ENCODE data around the gene ZMYND10. TPM values are rescaled to one million over a fixed set of nuclear protein-coding genes. Genes with fewer than 3 reads are reported as not detected.

ZMYND10 gene
- total RNA-seq, 2 experiments from 2014 or later: 1.7 to 2.8 TPM

GRCh38 chr3:50326182-50326541 lies 19.4 kb downstream of the ZMYND10 start:
- no peak for TF ChIP-seq CTCF (conservative IDR thresholded peaks at IDR 0.05; ENCODE audit: low read length)
- TF ChIP-seq EZH2phosphoT487 (IDR thresholded peaks at IDR 0.05; ENCODE audit: borderline replicate concordance, low read depth, low read length): no peak
- peaks cover 39% of the 10 kb centered on the region for H3K36me3 ChIP-seq (ENCODE audit: insufficient read depth, low read length)
- no peak overlapping the region for H3K4me2 ChIP-seq (ENCODE audit: low read length)
- no peaks in the 10 kb centered on the region for H3K9me3 ChIP-seq (ENCODE audit: low read length)
- H3K4me3 ChIP-seq (ENCODE audit: low read depth, low read length, poor library complexity, severe bottlenecking): no peak overlapping the region
- no TSS peak for BruUV-seq (replicated peaks)
- ChIA-PET POLR2A (no interaction called here), CTCF (ENCODE audit: unreplicated experiment) (no interaction called here)
- H3K9me2 ChIP-seq (ENCODE audit: insufficient read depth, low read length): no peaks in the 10 kb centered on the region
- intact Hi-C loops (cut with micrococcal nuclease; ENCODE audit: unreplicated experiment): no loop called here
- H2AFZ ChIP-seq (ENCODE audit: low read length): no peak overlapping the region
- peaks cover 12% of the 10 kb centered on the region; the same call in 1 of the 2 replicates for H3K79me2 ChIP-seq (ENCODE audit: insufficient read depth, low read depth, low read length)
- DNase-seq (ENCODE audit: low spot score): no peak
- H3K27ac ChIP-seq (ENCODE audit: low read depth, low read length, poor library complexity, severe bottlenecking): no peak overlapping the region
- peaks cover 20% of the 10 kb centered on the region for H3K4me1 ChIP-seq (ENCODE audit: insufficient read depth, low read length, poor library complexity, severe bottlenecking)
- H4K20me1 ChIP-seq (ENCODE audit: insufficient read depth, low read length): no peaks in the 10 kb centered on the region

GRCh38 chr3:50325497-50326181 lies 19.9 kb downstream of the ZMYND10 start:
- H3K79me2 ChIP-seq (ENCODE audit: insufficient read depth, low read depth, low read length): peaks cover 12% of the 10 kb centered on the region; the same call in 1 of the 2 replicates
- H3K4me3 ChIP-seq (ENCODE audit: low read depth, low read length, poor library complexity, severe bottlenecking): no peak overlapping the region
- no TSS peak for BruUV-seq (replicated peaks)
- H4K20me1 ChIP-seq (ENCODE audit: insufficient read depth, low read length): no peaks in the 10 kb centered on the region
- ChIA-PET CTCF (ENCODE audit: unreplicated experiment) (no interaction called here), POLR2A (no interaction called here)
- H2AFZ ChIP-seq (ENCODE audit: low read length): no peak overlapping the region
- no peak overlapping the region for H3K4me2 ChIP-seq (ENCODE audit: low read length)
- H3K4me1 ChIP-seq (ENCODE audit: insufficient read depth, low read length, poor library complexity, severe bottlenecking): peaks cover 20% of the 10 kb centered on the region
- intact Hi-C loops (cut with micrococcal nuclease; ENCODE audit: unreplicated experiment): no loop called here
- H3K9me3 ChIP-seq (ENCODE audit: low read length): no peaks in the 10 kb centered on the region
- peaks cover 33% of the 10 kb centered on the region for H3K36me3 ChIP-seq (ENCODE audit: insufficient read depth, low read length)
- DNase-seq (ENCODE audit: low spot score): no peak
- TF ChIP-seq CTCF (conservative IDR thresholded peaks at IDR 0.05; ENCODE audit: low read length): no peak
- TF ChIP-seq EZH2phosphoT487 (IDR thresholded peaks at IDR 0.05; ENCODE audit: borderline replicate concordance, low read depth, low read length): no peak
- no peak overlapping the region for H3K27ac ChIP-seq (ENCODE audit: low read depth, low read length, poor library complexity, severe bottlenecking)
- no peaks in the 10 kb centered on the region for H3K9me2 ChIP-seq (ENCODE audit: insufficient read depth, low read length)

GRCh38 chr3:50325113-50325480 lies 20.4 kb downstream of the ZMYND10 start:
- CTCF ChIA-PET (ENCODE audit: unreplicated experiment): no interaction called here
- intact Hi-C loops (cut with micrococcal nuclease; ENCODE audit: unreplicated experiment): no loop called here
- no peak overlapping the region for H3K27ac ChIP-seq (ENCODE audit: low read depth, low read length, poor library complexity, severe bottlenecking)

More at GRCh38 chr3:50325113-50325480, 20.4 kb downstream of the ZMYND10 start:
- no peak for TF ChIP-seq EZH2phosphoT487 (IDR thresholded peaks at IDR 0.05; ENCODE audit: borderline replicate concordance, low read depth, low read length)
- TF ChIP-seq CTCF (conservative IDR thresholded peaks at IDR 0.05; ENCODE audit: low read length): no peak
- Histone ChIP-seq H3K9me2 (ENCODE audit: insufficient read depth, low read length) (no peaks in the 10 kb centered on the region), H3K79me2 (ENCODE audit: insufficient read depth, low read depth, low read length) (peaks cover 12% of the 10 kb centered on the region; the same call in 1 of the 2 replicates), H2AFZ (ENCODE audit: low read length) (no peak overlapping the region), H3K9me3 (ENCODE audit: low read length) (no peaks in the 10 kb centered on the region), H4K20me1 (ENCODE audit: insufficient read depth, low read length) (no peaks in the 10 kb centered on the region), H3K4me2 (ENCODE audit: low read length) (no peak overlapping the region), H3K36me3 (ENCODE audit: insufficient read depth, low read length) (peaks cover 28% of the 10 kb centered on the region), H3K4me3 (ENCODE audit: low read depth, low read length, poor library complexity, severe bottlenecking) (no peak overlapping the region), H3K4me1 (ENCODE audit: insufficient read depth, low read length, poor library complexity, severe bottlenecking) (peaks cover 25% of the 10 kb centered on the region)
- no peak for DNase-seq (ENCODE audit: low spot score)
- POLR2A ChIA-PET: no interaction called here
- BruUV-seq (replicated peaks): no TSS peak

Measured in OCI-LY7 (cell line).